ENCODE measurements around the gene RAPGEF4.

- TF ChIP-seq CTCF (IDR thresholded peaks at IDR 0.05) (no peak), EP300 (IDR thresholded peaks at IDR 0.05) (no peak)
Measured at GRCh38 chr2:173053043-173053699, 317.5 kb downstream of the RAPGEF4 start.

Data from stomach (tissue), 4 donors.